ENCODE results near the gene WDR59. TPM values are rescaled to one million over a fixed set of nuclear protein-coding genes. Genes with fewer than 3 reads are reported as not detected.

The WDR59 gene
- polyA plus RNA-seq, 1 of the 3 experiments (the other 2 are of a cell fraction) = 48.2 TPM

DNA sequence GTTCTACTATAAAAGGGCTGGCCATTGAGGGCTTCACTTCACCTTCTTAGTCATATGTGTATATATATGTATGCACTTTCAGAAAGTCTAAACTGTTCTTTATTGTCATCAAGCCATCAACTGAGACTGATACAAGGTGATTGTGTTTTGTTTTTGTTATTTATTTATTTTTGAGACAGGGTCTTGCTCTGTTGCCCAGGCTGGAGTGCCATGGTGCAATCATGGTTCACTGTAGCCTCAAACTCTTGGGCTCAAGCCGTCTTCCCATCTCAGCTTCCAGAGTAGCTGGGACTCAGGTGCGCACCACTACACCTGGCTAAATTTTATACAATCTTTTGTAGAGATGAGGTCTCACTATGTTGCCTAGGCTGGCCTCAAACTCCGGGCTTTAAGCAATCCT lies 19.5 kb upstream of the WDR59 start (continued):
- TF ChIP-seq RCOR1 (IDR thresholded peaks at IDR 0.05; ENCODE audit: low read length) = no peak
- TF ChIP-seq JUND (IDR thresholded peaks at IDR 0.05) = no peak
- no peak for TF ChIP-seq MEF2A (IDR thresholded peaks at IDR 0.05; ENCODE audit: borderline replicate concordance, low read depth)
- TF ChIP-seq RFX5 (IDR thresholded peaks at IDR 0.05; ENCODE audit: low read length) = no peak

DNA sequence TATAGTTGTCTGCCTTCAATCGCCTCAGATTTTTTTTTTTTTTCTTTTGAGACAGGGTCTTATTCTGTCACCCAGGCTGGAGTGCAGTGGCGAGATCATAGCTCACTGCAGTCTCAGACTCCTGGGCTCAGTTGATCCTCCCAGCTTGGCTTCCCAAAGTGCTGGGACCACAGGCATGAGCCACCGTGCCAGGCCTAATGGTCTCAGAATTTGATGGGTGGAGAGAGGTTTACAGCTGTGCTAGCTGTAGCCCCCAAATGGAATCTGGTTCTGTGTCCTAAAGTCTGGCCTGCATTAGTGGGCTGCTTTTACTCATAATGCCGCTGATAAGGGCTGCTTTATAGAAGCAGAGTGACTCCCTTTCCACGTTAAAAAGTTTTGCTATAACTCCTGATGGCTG lies 19.0 kb upstream of the WDR59 start:
- no peak for DNase-seq
- Histone ChIP-seq H3K9me2 (no peaks in the 10 kb centered on the region), H3K27ac (ENCODE audit: low read depth in 2 of 2, low read length in 1 of 2) (no peak overlapping the region), H2AFZ (ENCODE audit: low read depth) (no peak overlapping the region), H3K4me3 (ENCODE audit: low read depth in 2 of 2, low read length in 1 of 2) (no peak overlapping the region), H3K9ac (no peak overlapping the region), H3K9me3 (no peaks in the 10 kb centered on the region), H3K79me2 (ENCODE audit: insufficient read depth) (peaks cover 98% of the 10 kb centered on the region), H3F3A (replicated peaks; ENCODE audit: insufficient read depth) (no peaks in the 10 kb centered on the region), H3K27me3 (ENCODE audit: insufficient read depth) (no peaks in the 10 kb centered on the region), H3K36me3 (replicated peaks in 1 of 2; ENCODE audit: control insufficient read depth in 1 of 2, insufficient read depth in 2 of 2, low read length in 1 of 2) (peaks cover 0 to 8% of the 10 kb centered on the region in 2 experiments), H3K4me1 (ENCODE audit: control insufficient read depth in 1 of 2, insufficient read depth in 2 of 2, low read depth in 1 of 2, low read length in 1 of 2) (peaks cover 0 to 26% of the 10 kb centered on the region in 2 experiments; a peak in 3 of 4 replicates), H4K20me1 (ENCODE audit: insufficient read depth) (peaks cover 63% of the 10 kb centered on the region), H3K4me2 (no peak overlapping the region)
- TF ChIP-seq, protein P1, sequence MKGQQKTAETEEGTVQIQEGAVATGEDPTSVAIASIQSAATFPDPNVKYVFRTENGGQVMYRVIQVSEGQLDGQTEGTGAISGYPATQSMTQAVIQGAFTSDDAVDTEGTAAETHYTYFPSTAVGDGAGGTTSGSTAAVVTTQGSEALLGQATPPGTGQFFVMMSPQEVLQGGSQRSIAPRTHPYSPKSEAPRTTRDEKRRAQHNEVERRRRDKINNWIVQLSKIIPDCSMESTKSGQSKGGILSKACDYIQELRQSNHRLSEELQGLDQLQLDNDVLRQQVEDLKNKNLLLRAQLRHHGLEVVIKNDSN (IDR thresholded peaks at IDR 0.05; ENCODE audit: borderline replicate concordance, low read depth) = no peak
- TF ChIP-seq, protein P2, sequence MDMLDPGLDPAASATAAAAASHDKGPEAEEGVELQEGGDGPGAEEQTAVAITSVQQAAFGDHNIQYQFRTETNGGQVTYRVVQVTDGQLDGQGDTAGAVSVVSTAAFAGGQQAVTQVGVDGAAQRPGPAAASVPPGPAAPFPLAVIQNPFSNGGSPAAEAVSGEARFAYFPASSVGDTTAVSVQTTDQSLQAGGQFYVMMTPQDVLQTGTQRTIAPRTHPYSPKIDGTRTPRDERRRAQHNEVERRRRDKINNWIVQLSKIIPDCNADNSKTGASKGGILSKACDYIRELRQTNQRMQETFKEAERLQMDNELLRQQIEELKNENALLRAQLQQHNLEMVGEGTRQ (IDR thresholded peaks at IDR 0.05; ENCODE audit: borderline replicate concordance, low read depth, low read length) = no peak
- TF ChIP-seq ELF1 (IDR thresholded peaks at IDR 0.05) (no peak), SMC3 (IDR thresholded peaks at IDR 0.05; ENCODE audit: low read depth, low read length) (no peak), SIN3A (IDR thresholded peaks at IDR 0.05; ENCODE audit: borderline replicate concordance, low read depth, low read length) (no peak), TEAD4 (IDR thresholded peaks at IDR 0.05; ENCODE audit: borderline replicate concordance, insufficient read depth) (no peak), NRF1 (IDR thresholded peaks at IDR 0.05; ENCODE audit: low read depth, low read length) (no peak), RXRA (IDR thresholded peaks at IDR 0.05; ENCODE audit: borderline replicate concordance, low read depth) (no peak), EP300 (IDR thresholded peaks at IDR 0.05; ENCODE audit: borderline replicate concordance in 1 of 2, low read depth in 1 of 2, low read length in 1 of 2) (no peak), RCOR1 (IDR thresholded peaks at IDR 0.05; ENCODE audit: low read length) (no peak), FOSL2 (IDR thresholded peaks at IDR 0.05; ENCODE audit: borderline replicate concordance, low read depth) (no peak), TCF12 (IDR thresholded peaks at IDR 0.05) (no peak), YY1 (IDR thresholded peaks at IDR 0.05; ENCODE audit: low read depth) (no peak), POLR2AphosphoS5 (IDR thresholded peaks at IDR 0.05; ENCODE audit: low read depth, low read length) (no peak), MEF2A (IDR thresholded peaks at IDR 0.05; ENCODE audit: borderline replicate concordance, low read depth) (no peak), MXI1 (IDR thresholded peaks at IDR 0.05; ENCODE audit: low read depth, low read length) (no peak)
- TF ChIP-seq, protein P3, sequence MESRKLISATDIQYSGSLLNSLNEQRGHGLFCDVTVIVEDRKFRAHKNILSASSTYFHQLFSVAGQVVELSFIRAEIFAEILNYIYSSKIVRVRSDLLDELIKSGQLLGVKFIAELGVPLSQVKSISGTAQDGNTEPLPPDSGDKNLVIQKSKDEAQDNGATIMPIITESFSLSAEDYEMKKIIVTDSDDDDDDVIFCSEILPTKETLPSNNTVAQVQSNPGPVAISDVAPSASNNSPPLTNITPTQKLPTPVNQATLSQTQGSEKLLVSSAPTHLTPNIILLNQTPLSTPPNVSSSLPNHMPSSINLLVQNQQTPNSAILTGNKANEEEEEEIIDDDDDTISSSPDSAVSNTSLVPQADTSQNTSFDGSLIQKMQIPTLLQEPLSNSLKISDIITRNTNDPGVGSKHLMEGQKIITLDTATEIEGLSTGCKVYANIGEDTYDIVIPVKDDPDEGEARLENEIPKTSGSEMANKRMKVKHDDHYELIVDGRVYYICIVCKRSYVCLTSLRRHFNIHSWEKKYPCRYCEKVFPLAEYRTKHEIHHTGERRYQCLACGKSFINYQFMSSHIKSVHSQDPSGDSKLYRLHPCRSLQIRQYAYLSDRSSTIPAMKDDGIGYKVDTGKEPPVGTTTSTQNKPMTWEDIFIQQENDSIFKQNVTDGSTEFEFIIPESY (IDR thresholded peaks at IDR 0.05; ENCODE audit: borderline replicate concordance, low read depth) = no peak
- TF ChIP-seq, protein P4, sequence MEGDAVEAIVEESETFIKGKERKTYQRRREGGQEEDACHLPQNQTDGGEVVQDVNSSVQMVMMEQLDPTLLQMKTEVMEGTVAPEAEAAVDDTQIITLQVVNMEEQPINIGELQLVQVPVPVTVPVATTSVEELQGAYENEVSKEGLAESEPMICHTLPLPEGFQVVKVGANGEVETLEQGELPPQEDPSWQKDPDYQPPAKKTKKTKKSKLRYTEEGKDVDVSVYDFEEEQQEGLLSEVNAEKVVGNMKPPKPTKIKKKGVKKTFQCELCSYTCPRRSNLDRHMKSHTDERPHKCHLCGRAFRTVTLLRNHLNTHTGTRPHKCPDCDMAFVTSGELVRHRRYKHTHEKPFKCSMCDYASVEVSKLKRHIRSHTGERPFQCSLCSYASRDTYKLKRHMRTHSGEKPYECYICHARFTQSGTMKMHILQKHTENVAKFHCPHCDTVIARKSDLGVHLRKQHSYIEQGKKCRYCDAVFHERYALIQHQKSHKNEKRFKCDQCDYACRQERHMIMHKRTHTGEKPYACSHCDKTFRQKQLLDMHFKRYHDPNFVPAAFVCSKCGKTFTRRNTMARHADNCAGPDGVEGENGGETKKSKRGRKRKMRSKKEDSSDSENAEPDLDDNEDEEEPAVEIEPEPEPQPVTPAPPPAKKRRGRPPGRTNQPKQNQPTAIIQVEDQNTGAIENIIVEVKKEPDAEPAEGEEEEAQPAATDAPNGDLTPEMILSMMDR (IDR thresholded peaks at IDR 0.05) = no peak
- TF ChIP-seq, protein P5, sequence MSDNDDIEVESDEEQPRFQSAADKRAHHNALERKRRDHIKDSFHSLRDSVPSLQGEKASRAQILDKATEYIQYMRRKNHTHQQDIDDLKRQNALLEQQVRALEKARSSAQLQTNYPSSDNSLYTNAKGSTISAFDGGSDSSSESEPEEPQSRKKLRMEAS (IDR thresholded peaks at IDR 0.05; ENCODE audit: low read depth) = no peak
- TF ChIP-seq, protein P6, sequence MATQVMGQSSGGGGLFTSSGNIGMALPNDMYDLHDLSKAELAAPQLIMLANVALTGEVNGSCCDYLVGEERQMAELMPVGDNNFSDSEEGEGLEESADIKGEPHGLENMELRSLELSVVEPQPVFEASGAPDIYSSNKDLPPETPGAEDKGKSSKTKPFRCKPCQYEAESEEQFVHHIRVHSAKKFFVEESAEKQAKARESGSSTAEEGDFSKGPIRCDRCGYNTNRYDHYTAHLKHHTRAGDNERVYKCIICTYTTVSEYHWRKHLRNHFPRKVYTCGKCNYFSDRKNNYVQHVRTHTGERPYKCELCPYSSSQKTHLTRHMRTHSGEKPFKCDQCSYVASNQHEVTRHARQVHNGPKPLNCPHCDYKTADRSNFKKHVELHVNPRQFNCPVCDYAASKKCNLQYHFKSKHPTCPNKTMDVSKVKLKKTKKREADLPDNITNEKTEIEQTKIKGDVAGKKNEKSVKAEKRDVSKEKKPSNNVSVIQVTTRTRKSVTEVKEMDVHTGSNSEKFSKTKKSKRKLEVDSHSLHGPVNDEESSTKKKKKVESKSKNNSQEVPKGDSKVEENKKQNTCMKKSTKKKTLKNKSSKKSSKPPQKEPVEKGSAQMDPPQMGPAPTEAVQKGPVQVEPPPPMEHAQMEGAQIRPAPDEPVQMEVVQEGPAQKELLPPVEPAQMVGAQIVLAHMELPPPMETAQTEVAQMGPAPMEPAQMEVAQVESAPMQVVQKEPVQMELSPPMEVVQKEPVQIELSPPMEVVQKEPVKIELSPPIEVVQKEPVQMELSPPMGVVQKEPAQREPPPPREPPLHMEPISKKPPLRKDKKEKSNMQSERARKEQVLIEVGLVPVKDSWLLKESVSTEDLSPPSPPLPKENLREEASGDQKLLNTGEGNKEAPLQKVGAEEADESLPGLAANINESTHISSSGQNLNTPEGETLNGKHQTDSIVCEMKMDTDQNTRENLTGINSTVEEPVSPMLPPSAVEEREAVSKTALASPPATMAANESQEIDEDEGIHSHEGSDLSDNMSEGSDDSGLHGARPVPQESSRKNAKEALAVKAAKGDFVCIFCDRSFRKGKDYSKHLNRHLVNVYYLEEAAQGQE (IDR thresholded peaks at IDR 0.05; ENCODE audit: low read depth, low read length) = no peak
- 94% methylated on average over 5 of the region's 5 CpGs for WGBS (ENCODE audit: low lambda C conversion rate)
- POLR2A ChIA-PET = no interaction called here
- CTCF ChIA-PET = no interaction called here
